Ascending aorta (tissue), 2 donors: ENCODE measurements around the gene SAMD11. TPM values are rescaled to one million over a fixed set of nuclear protein-coding genes. Genes with fewer than 3 reads are reported as not detected.
A peak's percentile ranks its signal among the peaks of the same experiment; 100 is the strongest.

Experiments used
- DNase-seq, 2 donors: peaks; one replicate each; pipeline ENCODE4 v3.0.0-alpha.2; 2019; ENCODE audit warnings: low spot score in 2 of 2
- H3K27ac ChIP-seq, 2 donors: fragments of 200-600 bp; sonication (generic); one replicate each; pipeline ENCODE4 v1.5.1; 2016 to 2017; ENCODE audit warnings: mild to moderate bottlenecking in 1 of 2
- H3K27me3 ChIP-seq: fragments of 200-600 bp; sonication (generic); one replicate; pipeline ENCODE4 v1.5.1; 2017
- H3K36me3 ChIP-seq, 2 donors: fragments of 200-600 bp; sonication (generic); one replicate each; pipeline ENCODE4 v1.5.1; 2016
- H3K4me1 ChIP-seq, 2 donors: fragments of 200-600 bp; sonication (generic); one replicate each; pipeline ENCODE4 v1.5.1; 2016 to 2017; ENCODE audit warnings: mild to moderate bottlenecking in 1 of 2
- H3K4me3 ChIP-seq, 2 donors: fragments of 200-600 bp; sonication (generic); one replicate each; pipeline ENCODE4 v1.5.1; 2016 to 2017; ENCODE audit warnings: mild to moderate bottlenecking in 1 of 2
- H3K9me3 ChIP-seq, 2 donors: fragments of 200-600 bp; sonication (generic); one replicate each; pipeline ENCODE4 v1.5.1; 2016
- intact Hi-C: fragments of 100-400 bp; cut with DNase I; formaldehyde crosslinking; loops from one replicate; pipeline ENCODE4 v1.15.1; 2023
- total RNA-seq: library from RNA; depleted of rRNA; stranded (reverse); fragments of >200 nt; gene quantifications from one replicate; pipeline ENCODE4 v1.1.0, GENCODE V29; 2016
- TF ChIP-seq, protein P1 (sequence below), 3 experiments: fragments of 200-600 bp in 2 of 3; fragments of 450-650 bp in 1 of 3; sonication (generic) in 2 of 3; IDR thresholded peaks; one replicate each; pipeline ENCODE4 v1.5.1; 2016 to 2019; ENCODE audit warnings: antibody characterized with exemption in 3 of 3, mild to moderate bottlenecking in 1 of 3, moderate library complexity in 1 of 3

Gene SAMD11
- total RNA-seq, 1 donor from 2014 or later = 9.7 TPM

DNA sequence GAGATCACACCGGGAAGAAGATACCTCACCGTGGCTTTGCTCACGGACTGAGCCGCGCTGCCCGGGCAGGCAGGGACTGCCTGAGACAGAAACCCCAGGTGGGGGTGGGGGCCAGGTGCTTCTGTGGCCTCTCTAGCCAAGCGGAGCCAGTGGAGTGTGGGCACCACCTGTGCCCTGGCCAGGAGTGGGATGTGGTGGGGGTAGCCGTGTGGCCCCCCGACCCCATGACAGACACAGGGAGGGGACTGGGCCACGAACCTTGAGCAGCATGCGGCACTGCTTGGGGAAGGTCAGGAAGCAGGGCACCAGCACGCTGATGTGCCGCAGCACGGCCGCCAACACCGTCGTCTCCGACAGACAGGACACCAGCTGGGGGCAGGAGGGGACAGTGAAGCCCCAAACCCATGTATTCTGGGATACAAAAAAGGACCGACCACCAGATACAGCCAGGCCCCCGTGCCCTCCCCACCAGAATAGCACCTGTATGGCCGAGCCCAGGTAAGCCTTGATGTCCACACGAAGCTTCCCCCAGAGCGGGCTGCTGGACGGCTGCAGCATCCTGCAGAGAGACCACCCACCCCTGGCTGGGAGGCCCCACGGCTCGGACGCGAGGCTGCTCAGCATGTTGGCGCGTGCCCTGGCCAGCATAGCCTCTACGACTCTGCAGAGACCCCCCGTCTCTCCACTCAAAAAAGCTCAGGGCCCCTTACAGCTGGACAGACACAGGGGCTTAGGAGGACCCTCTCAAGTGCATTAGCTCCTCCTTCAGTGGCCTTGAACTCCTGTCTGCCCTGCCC, 30.0 kb downstream of the SAMD11 start:
- no peak overlapping the region for H3K27ac ChIP-seq
- peaks cover 59 to 83% of the 10 kb centered on the region in 2 donors for H3K36me3 ChIP-seq
- intact Hi-C loops = no loop called here
- H3K27me3 ChIP-seq = no peaks in the 10 kb centered on the region
- H3K4me3 ChIP-seq = no peak overlapping the region
- H3K9me3 ChIP-seq = no peaks in the 10 kb centered on the region
- no peak for DNase-seq
- TF ChIP-seq, protein P1, sequence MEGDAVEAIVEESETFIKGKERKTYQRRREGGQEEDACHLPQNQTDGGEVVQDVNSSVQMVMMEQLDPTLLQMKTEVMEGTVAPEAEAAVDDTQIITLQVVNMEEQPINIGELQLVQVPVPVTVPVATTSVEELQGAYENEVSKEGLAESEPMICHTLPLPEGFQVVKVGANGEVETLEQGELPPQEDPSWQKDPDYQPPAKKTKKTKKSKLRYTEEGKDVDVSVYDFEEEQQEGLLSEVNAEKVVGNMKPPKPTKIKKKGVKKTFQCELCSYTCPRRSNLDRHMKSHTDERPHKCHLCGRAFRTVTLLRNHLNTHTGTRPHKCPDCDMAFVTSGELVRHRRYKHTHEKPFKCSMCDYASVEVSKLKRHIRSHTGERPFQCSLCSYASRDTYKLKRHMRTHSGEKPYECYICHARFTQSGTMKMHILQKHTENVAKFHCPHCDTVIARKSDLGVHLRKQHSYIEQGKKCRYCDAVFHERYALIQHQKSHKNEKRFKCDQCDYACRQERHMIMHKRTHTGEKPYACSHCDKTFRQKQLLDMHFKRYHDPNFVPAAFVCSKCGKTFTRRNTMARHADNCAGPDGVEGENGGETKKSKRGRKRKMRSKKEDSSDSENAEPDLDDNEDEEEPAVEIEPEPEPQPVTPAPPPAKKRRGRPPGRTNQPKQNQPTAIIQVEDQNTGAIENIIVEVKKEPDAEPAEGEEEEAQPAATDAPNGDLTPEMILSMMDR (IDR thresholded peaks at IDR 0.05) = no peak
- peaks cover 8 to 14% of the 10 kb centered on the region in 2 donors for H3K4me1 ChIP-seq

DNA sequence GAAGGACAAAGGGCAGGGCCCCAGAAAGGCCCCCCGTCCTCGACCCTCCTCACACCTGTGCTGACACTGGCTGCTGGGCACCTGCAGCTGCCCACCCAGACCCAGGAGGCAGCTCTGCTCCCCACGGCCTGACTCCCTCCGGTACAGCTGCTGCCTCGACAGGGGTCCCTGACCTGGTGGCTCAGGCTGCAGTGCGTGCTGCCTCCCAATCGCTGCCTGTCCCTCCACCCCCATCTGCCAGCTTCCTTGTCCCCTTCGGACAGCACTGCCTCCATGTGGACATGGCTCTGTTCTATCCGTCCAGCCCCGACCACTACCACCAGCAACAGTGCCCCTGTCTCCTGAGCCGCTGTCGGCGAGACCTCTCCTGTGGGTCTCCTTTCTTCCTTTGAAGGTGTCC, 31.2 kb downstream of the SAMD11 start:
- intact Hi-C loops = loop anchor here (5.0 kb wide), 1 partner anchor 48 kb away; no protein-coding TSS in a partner anchor
- Histone ChIP-seq H3K27ac (no peak overlapping the region), H3K27me3 (no peaks in the 10 kb centered on the region), H3K9me3 (no peaks in the 10 kb centered on the region), H3K4me1 (peaks cover 8 to 20% of the 10 kb centered on the region in 2 donors), H3K36me3 (peaks cover 59 to 70% of the 10 kb centered on the region in 2 donors), H3K4me3 (no peak overlapping the region)
- TF ChIP-seq, protein P1 (IDR thresholded peaks at IDR 0.05) = no peak
- DNase-seq = no peak

DNA sequence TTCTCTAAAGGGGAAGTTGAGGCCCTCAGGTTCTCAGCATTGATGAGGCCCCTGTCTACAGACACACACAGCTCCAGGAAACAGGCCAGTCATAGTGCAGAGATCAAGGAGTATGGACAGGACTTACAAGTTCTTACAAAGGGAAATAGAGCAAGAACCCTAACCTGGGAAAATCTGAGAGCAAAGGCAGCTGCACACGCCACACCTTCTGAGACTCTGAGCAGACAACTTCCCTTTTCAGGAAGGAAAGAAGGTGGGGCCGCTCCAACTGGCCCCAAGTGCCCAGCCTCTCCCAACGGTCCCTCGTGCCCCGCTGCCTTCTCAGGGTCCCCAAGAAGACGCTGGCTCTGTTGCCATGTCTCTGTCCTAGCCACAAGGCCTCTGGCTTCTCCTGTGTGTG, 31.8 kb downstream of the SAMD11 start:
- no peak for DNase-seq
- intact Hi-C loops = loop anchor here (5.0 kb wide), 1 partner anchor 48 kb away; no protein-coding TSS in a partner anchor

DNA sequence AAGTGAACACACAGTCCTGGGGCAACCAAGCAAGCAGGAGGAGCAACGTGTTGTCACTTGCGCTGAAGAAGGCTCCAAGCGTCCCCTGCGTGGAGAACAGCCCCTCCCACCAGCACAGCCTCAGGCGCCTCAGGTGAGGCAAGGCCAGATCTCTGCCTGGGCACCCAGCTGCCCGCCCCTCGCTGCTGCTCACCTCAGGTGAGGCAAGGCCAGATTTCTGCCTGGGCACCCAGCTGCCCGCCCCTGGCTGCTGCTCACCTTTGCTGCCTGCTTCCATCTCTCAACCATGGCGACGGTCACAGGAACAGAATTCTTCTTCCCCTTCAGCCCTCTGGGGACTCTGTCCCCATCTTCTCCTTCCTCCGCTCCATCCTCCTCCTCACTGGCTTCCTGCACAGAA, 32.9 kb downstream of the SAMD11 start:
- Histone ChIP-seq H3K4me3 (no peak overlapping the region), H3K36me3 (peaks cover 50 to 53% of the 10 kb centered on the region in 2 donors)

More for the DNA sequence above, 31.8 kb downstream of the SAMD11 start:
- H3K27me3 ChIP-seq = no peaks in the 10 kb centered on the region
- peaks cover 59 to 65% of the 10 kb centered on the region in 2 donors for H3K36me3 ChIP-seq
- no peak overlapping the region for H3K4me3 ChIP-seq
- H3K9me3 ChIP-seq = no peaks in the 10 kb centered on the region
- TF ChIP-seq, protein P1 (IDR thresholded peaks at IDR 0.05) = no peak
- H3K27ac ChIP-seq = no peak overlapping the region
- H3K4me1 ChIP-seq = peaks cover 8 to 22% of the 10 kb centered on the region in 2 donors

DNA sequence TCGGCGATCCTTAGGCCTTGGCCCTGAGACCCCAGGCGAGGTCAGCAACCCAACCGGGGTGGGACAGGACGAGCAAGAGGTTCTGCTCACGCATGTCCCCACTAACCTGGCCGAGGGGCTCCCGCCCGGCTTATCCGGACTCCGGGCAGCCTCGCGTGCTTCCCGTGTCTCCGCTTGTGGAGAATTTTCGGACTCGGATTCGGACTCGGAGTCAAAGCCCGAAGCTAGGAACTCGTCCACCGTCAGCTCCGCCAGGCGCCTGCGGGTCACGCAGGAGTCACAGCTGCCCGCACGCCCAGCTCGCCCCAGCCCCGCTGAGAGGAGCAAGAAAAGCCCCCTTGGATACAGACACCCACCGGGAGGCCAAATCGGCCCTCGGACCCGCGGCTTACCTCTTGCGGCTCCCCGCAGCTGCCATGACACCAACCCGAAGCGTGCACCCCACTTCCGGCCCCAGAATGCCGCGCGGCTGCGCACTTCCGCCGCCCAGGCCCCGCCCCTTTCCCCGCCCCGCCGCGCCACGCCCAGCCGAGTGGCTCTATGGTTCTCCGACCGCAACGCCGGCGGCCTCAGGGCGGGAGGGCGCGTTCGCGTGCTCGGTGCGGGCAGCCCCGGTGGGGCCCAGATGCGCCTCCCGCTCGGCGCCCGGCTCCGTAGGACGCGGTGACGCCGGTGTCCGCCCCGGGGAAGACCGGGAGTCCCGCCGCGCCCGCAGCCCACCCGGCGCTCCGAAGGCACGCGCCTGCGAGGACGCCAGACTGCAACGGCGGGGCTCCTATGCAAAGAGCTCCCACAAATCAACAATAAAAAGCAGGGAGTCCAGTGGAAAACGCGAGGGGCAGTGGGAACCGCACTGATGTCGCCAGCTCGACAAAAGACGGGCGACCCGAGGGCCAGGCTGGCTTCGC, 35.4 kb downstream of the SAMD11 start, which contains the start of gene NOC2L:
TSS of gene NOC2L (minus strand) at position 434 of the 908 bp plus-strand sequence. CDS start at position 418, 16 bp downstream.
- peak; percentile 65 to 95 for DNase-seq
- peaks cover 29 to 39% of the 10 kb centered on the region in 2 donors for H3K36me3 ChIP-seq
- H3K4me3 ChIP-seq = peak within 1 kb of the TSS; percentile 89 to 92
- H3K4me1 ChIP-seq = peaks cover 8 to 27% of the 10 kb centered on the region in 2 donors
- H3K9me3 ChIP-seq = no peaks in the 10 kb centered on the region
- intact Hi-C loops = loop anchor here (1.0 to 5.0 kb wide), 5 partner anchors 18 to 60 kb away; partner anchors contain the start of genes HES4 and SAMD11
- TF ChIP-seq, protein P1 (IDR thresholded peaks at IDR 0.05) = no peak
- no peaks in the 10 kb centered on the region for H3K27me3 ChIP-seq
- H3K27ac ChIP-seq = peak within 1 kb of the TSS in 1 of 2 donors; percentile 37

More for the DNA sequence above, 32.9 kb downstream of the SAMD11 start:
- peaks cover 8 to 27% of the 10 kb centered on the region in 2 donors for H3K4me1 ChIP-seq
- DNase-seq = no peak
- intact Hi-C loops = loop anchor here (5.0 kb wide), 1 partner anchor 49 kb away; no protein-coding TSS in a partner anchor
- no peaks in the 10 kb centered on the region for H3K27me3 ChIP-seq
- H3K27ac ChIP-seq = no peak overlapping the region
- TF ChIP-seq, protein P1 (IDR thresholded peaks at IDR 0.05) = no peak
- H3K9me3 ChIP-seq = no peaks in the 10 kb centered on the region
